ENCODE results near the gene SNX8. TPM values are rescaled to one million over a fixed set of nuclear protein-coding genes. Genes with fewer than 3 reads are reported as not detected.
A peak's percentile ranks its signal among the peaks of the same experiment; 100 is the strongest.

SNX8 gene
- total and polyA plus RNA-seq, 2 of the 13 experiments (the other 11 are each of a cell fraction or from before 2014, with no cell fraction given), result 20.6 to 45.2 TPM

- TF ChIP-seq, protein P1, sequence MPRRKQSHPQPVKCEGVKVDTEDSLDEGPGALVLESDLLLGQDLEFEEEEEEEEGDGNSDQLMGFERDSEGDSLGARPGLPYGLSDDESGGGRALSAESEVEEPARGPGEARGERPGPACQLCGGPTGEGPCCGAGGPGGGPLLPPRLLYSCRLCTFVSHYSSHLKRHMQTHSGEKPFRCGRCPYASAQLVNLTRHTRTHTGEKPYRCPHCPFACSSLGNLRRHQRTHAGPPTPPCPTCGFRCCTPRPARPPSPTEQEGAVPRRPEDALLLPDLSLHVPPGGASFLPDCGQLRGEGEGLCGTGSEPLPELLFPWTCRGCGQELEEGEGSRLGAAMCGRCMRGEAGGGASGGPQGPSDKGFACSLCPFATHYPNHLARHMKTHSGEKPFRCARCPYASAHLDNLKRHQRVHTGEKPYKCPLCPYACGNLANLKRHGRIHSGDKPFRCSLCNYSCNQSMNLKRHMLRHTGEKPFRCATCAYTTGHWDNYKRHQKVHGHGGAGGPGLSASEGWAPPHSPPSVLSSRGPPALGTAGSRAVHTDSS (CRISPR knock-in tag; conservative IDR thresholded peaks at IDR 0.05), result no peak; the same call in 1 of the 2 replicates
- peak; percentile 60 for TF ChIP-seq BRD4 (CRISPR knock-in tag; IDR thresholded peaks at IDR 0.05)
- no peak for TF ChIP-seq ZNF530 (CRISPR knock-in tag; IDR thresholded peaks at IDR 0.05; ENCODE audit: low read depth)
- TF ChIP-seq ZNF570 (CRISPR knock-in tag; IDR thresholded peaks at IDR 0.05; ENCODE audit: borderline replicate concordance), result no peak
- TF ChIP-seq, protein P2, sequence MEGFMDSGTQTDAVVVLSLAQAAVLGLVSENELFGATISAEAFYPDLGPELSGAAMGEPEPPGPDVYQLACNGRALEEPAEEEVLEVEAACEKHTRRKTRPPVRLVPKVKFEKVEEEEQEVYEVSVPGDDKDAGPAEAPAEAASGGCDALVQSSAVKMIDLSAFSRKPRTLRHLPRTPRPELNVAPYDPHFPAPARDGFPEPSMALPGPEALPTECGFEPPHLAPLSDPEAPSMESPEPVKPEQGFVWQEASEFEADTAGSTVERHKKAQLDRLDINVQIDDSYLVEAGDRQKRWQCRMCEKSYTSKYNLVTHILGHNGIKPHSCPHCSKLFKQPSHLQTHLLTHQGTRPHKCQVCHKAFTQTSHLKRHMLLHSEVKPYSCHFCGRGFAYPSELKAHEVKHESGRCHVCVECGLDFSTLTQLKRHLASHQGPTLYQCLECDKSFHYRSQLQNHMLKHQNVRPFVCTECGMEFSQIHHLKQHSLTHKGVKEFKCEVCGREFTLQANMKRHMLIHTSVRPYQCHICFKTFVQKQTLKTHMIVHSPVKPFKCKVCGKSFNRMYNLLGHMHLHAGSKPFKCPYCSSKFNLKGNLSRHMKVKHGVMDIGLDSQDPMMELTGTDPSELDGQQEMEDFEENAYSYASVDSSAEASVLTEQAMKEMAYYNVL (CRISPR knock-in tag; IDR thresholded peaks at IDR 0.05; ENCODE audit: borderline replicate concordance), result no peak
- no peak for TF ChIP-seq ZNF234 (CRISPR knock-in tag; conservative IDR thresholded peaks at IDR 0.05)
- TF ChIP-seq ZNF263 (CRISPR knock-in tag; IDR thresholded peaks at IDR 0.05), result no peak
- TF ChIP-seq TBX3 (IDR thresholded peaks at IDR 0.05; ENCODE audit: borderline replicate concordance), result 0 out of 2 replicates have a peak, but pooled peaks have one; percentile 3
- no peak for TF ChIP-seq EZH2 (conservative IDR thresholded peaks at IDR 0.05; ENCODE audit: low read depth, low read length)
- TF ChIP-seq, protein P3, sequence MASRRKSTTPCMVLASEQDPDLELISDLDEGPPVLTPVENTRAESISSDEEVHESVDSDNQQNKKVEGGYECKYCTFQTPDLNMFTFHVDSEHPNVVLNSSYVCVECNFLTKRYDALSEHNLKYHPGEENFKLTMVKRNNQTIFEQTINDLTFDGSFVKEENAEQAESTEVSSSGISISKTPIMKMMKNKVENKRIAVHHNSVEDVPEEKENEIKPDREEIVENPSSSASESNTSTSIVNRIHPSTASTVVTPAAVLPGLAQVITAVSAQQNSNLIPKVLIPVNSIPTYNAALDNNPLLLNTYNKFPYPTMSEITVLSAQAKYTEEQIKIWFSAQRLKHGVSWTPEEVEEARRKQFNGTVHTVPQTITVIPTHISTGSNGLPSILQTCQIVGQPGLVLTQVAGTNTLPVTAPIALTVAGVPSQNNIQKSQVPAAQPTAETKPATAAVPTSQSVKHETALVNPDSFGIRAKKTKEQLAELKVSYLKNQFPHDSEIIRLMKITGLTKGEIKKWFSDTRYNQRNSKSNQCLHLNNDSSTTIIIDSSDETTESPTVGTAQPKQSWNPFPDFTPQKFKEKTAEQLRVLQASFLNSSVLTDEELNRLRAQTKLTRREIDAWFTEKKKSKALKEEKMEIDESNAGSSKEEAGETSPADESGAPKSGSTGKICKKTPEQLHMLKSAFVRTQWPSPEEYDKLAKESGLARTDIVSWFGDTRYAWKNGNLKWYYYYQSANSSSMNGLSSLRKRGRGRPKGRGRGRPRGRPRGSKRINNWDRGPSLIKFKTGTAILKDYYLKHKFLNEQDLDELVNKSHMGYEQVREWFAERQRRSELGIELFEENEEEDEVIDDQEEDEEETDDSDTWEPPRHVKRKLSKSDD (CRISPR knock-in tag; IDR thresholded peaks at IDR 0.05; ENCODE audit: low read depth), result 0 out of 2 replicates have a peak, but pooled peaks have one; percentile 26
- peak; percentile 59; the same call in 1 of the 2 replicates for TF ChIP-seq ERF (CRISPR knock-in tag; IDR thresholded peaks at IDR 0.05)
- no peak for TF ChIP-seq ELF1 (CRISPR knock-in tag; IDR thresholded peaks at IDR 0.05)
- TF ChIP-seq THAP11 (CRISPR knock-in tag; IDR thresholded peaks at IDR 0.05), result peak; percentile 81
- TF ChIP-seq SRSF4 (IDR thresholded peaks at IDR 0.05; ENCODE audit: low read depth, low read length, poor library complexity, severe bottlenecking), result no peak
- no peak for TF ChIP-seq ZBTB7A (CRISPR knock-in tag; IDR thresholded peaks at IDR 0.05)
- TF ChIP-seq ZNF691 (CRISPR knock-in tag; IDR thresholded peaks at IDR 0.05; ENCODE audit: borderline replicate concordance, low read depth), result no peak; the same call in none of the 2 replicates
- TF ChIP-seq ZKSCAN1 (IDR thresholded peaks at IDR 0.05; ENCODE audit: low read length), result no peak
- TF ChIP-seq HOXA3 (CRISPR knock-in tag; IDR thresholded peaks at IDR 0.05), result peak; percentile 97
- no peak for TF ChIP-seq ZNF619 (CRISPR knock-in tag; IDR thresholded peaks at IDR 0.05)
- TF ChIP-seq ZNF121 (CRISPR knock-in tag; IDR thresholded peaks at IDR 0.05), result no peak
- no peak for TF ChIP-seq ZFP1 (CRISPR knock-in tag; IDR thresholded peaks at IDR 0.05)
- TF ChIP-seq ZNF766 (CRISPR knock-in tag; IDR thresholded peaks at IDR 0.05; ENCODE audit: borderline replicate concordance), result peak; percentile 21; the same call in 1 of the 2 replicates
- TF ChIP-seq ZNF569 (CRISPR knock-in tag; IDR thresholded peaks at IDR 0.05; ENCODE audit: borderline replicate concordance), result peak; percentile 84; the same call in 1 of the 2 replicates
Observed at GRCh38 chr7:2354186-2354938, 40.1 kb upstream of the SNX8 start, which contains the start of gene EIF3B (continued).

All from HepG2 (cell line).